Measurements from ENCODE around the gene KRT9. TPM values are rescaled to one million over a fixed set of nuclear protein-coding genes. Genes with fewer than 3 reads are reported as not detected.

The KRT9 gene
- total and polyA plus RNA-seq, 9 of the 15 experiments (the other 6 are each of a cell fraction or from before 2014, with no cell fraction given): 0.03 TPM; not detected in 8

- intact Hi-C loops (cut with micrococcal nuclease) (no loop called here), in situ Hi-C loops (cut with MboI) (no loop called here)
- ATAC-seq (no peak), DNase-seq (ENCODE audit: extremely low read depth in 1 of 4, low spot score in 3 of 4) (no peak), FAIRE-seq (no peak)
- H3K36me3 ChIP-seq (ENCODE audit: control insufficient read depth, insufficient read depth, low read length): no peaks in the 10 kb centered on the region
- H3K9ac ChIP-seq (ENCODE audit: insufficient read depth in 1 of 2, low read depth in 2 of 2, low read length in 2 of 2): peak overlapping the region in 1 of 2 experiments; percentile 77; a peak in 1 of 4 replicates
- no peak overlapping the region for H3K4me3 ChIP-seq
- H4K20me1 ChIP-seq (replicated peaks; ENCODE audit: control insufficient read depth, insufficient read depth, low read length): no peaks in the 10 kb centered on the region
- H3K9me3 ChIP-seq (replicated peaks; ENCODE audit: control insufficient read depth, insufficient read depth, low read depth, low read length): no peaks in the 10 kb centered on the region
- TF ChIP-seq ZNF717 (CRISPR knock-in tag; IDR thresholded peaks at IDR 0.05) (no peak), ZFP36 (IDR thresholded peaks at IDR 0.05; ENCODE audit: low read depth, low read length, partially characterized antibody) (peak; percentile 79)
- H3K4me1 ChIP-seq (replicated peaks in 1 of 2; ENCODE audit: control insufficient read depth in 2 of 2, insufficient read depth in 2 of 2, low read length in 2 of 2): peaks cover 22 to 23% of the 10 kb centered on the region in 2 experiments
- H3K27ac ChIP-seq (ENCODE audit: extremely low read depth, low read depth, low read length): no peak overlapping the region
- H2AFZ ChIP-seq (ENCODE audit: low read depth, low read length): peak overlapping the region; percentile 77; the same call in 1 of the 2 replicates
- 71% methylated on average over 7 of the region's 7 CpGs for WGBS (ENCODE audit: insufficient coverage, low coverage, missing lambda C conversion rate)
- ChIA-PET POLR2A (interaction anchor here (0.5 to 1.6 kb wide), 3 partner anchors 9 to 167 kb away, joined by 4 to 6 read pairs (median 5); partner anchors contain the start of genes KRT19 and KRT33B), CTCF (ENCODE audit: low intra/inter-chr PET ratio) (no interaction called here)
- BruUV-seq (replicated peaks): no TSS peak
- no peaks in the 10 kb centered on the region for H3K79me2 ChIP-seq (ENCODE audit: control insufficient read depth, insufficient read depth, low read length)
- H3K27me3 ChIP-seq (ENCODE audit: control insufficient read depth in 2 of 2, insufficient read depth in 2 of 2, low read length in 2 of 2): no peaks in the 10 kb centered on the region
- H3K9me1 ChIP-seq (ENCODE audit: control insufficient read depth, insufficient read depth, low read length): no peaks in the 10 kb centered on the region
- peak overlapping the region; percentile 13; the same call in 1 of the 2 replicates for H3K4me2 ChIP-seq (ENCODE audit: insufficient read depth, low read length)
These were observed 34.9 kb downstream of the KRT9 start for GRCh38 chr17:41536741-41537613.

DNA sequence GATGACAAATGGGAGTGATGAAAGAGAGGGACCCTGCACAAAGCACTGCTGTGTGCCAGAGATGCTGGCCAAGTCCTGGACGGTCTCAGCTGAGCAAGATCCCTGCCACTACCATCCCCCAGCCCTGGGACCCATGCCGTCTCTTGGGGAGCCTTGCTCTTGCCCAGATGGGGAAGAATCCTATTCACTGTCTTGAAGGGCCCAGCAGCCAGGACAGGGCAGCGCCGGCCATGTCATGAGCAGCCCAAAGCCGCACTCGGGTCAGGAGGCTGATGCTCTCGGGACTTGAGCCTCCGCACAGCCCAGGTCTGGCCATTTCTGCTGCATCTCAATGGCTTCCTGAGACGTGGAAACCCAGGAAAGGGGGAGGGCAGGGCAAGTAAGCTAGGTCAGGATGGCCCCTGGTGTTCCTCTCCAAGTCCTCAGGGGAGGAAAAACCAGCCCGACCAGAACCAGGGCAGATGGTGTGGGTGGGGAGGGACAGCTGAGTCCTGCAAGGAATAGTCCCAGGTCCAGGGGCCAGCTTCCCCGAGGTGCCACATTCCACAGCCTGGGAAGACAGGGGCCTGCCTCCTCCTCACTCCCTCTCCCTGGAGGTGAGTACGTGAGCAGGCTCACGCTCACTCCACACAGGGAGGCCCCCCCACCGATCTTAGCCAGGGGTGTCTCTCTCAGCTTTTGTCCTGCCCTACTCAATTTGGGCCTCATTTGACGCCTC lies 35.9 kb downstream of the KRT9 start:
- Histone ChIP-seq H3K4me2 (ENCODE audit: insufficient read depth, low read length) (no peak overlapping the region), H4K20me1 (replicated peaks; ENCODE audit: control insufficient read depth, insufficient read depth, low read length) (no peaks in the 10 kb centered on the region), H3K9me1 (ENCODE audit: control insufficient read depth, insufficient read depth, low read length) (no peaks in the 10 kb centered on the region), H3K79me2 (ENCODE audit: control insufficient read depth, insufficient read depth, low read length) (no peaks in the 10 kb centered on the region), H3K27ac (ENCODE audit: extremely low read depth, low read depth, low read length) (no peak overlapping the region), H3K9ac (ENCODE audit: insufficient read depth in 1 of 2, low read depth in 2 of 2, low read length in 2 of 2) (no peak overlapping the region), H3K4me3 (no peak overlapping the region), H2AFZ (ENCODE audit: low read depth, low read length) (peak overlapping the region; percentile 10; the same call in 1 of the 2 replicates), H3K9me3 (replicated peaks; ENCODE audit: control insufficient read depth, insufficient read depth, low read depth, low read length) (no peaks in the 10 kb centered on the region), H3K36me3 (ENCODE audit: control insufficient read depth, insufficient read depth, low read length) (no peaks in the 10 kb centered on the region), H3K27me3 (ENCODE audit: control insufficient read depth in 2 of 2, insufficient read depth in 2 of 2, low read length in 2 of 2) (no peaks in the 10 kb centered on the region), H3K4me1 (replicated peaks in 1 of 2; ENCODE audit: control insufficient read depth in 2 of 2, insufficient read depth in 2 of 2, low read length in 2 of 2) (peaks cover 21 to 27% of the 10 kb centered on the region in 2 experiments)
- BruUV-seq (replicated peaks): no TSS peak
- FAIRE-seq (no peak), DNase-seq (ENCODE audit: extremely low read depth in 1 of 4, low spot score in 3 of 4) (no peak), ATAC-seq (no peak)
- intact Hi-C loops (cut with micrococcal nuclease): no loop called here
- CTCF ChIA-PET (ENCODE audit: low intra/inter-chr PET ratio): no interaction called here
- POLR2A ChIA-PET: interaction anchor here (0.5 to 1.5 kb wide), 2 partner anchors 143 to 166 kb away, joined by 3 to 4 read pairs; partner anchors contain the start of gene KRT33B
- in situ Hi-C loops (cut with MboI): no loop called here
- 58% methylated on average over 13 of the region's 15 CpGs for WGBS (ENCODE audit: insufficient coverage, low coverage, missing lambda C conversion rate)
- TF ChIP-seq TEAD1 (CRISPR knock-in tag; IDR thresholded peaks at IDR 0.05) (no peak), MYBL2 (IDR thresholded peaks at IDR 0.05; ENCODE audit: low read depth) (no peak), MYBL2 (CRISPR knock-in tag; IDR thresholded peaks at IDR 0.05; ENCODE audit: borderline replicate concordance) (no peak), BCOR (IDR thresholded peaks at IDR 0.05) (no peak), ZNF146 (CRISPR knock-in tag; IDR thresholded peaks at IDR 0.05; ENCODE audit: unreplicated experiment) (no peak), ZNF668 (CRISPR knock-in tag; IDR thresholded peaks at IDR 0.05) (no peak), RBM34 (IDR thresholded peaks at IDR 0.05; ENCODE audit: borderline replicate concordance, insufficient read depth, low read length) (no peak), CSDE1 (IDR thresholded peaks at IDR 0.05) (no peak), ZNF444 (CRISPR knock-in tag; IDR thresholded peaks at IDR 0.05) (no peak), SMC3 (conservative IDR thresholded peaks at IDR 0.05; ENCODE audit: insufficient read depth, low read depth, low read length) (no peak)
- TF ChIP-seq, protein P1, sequence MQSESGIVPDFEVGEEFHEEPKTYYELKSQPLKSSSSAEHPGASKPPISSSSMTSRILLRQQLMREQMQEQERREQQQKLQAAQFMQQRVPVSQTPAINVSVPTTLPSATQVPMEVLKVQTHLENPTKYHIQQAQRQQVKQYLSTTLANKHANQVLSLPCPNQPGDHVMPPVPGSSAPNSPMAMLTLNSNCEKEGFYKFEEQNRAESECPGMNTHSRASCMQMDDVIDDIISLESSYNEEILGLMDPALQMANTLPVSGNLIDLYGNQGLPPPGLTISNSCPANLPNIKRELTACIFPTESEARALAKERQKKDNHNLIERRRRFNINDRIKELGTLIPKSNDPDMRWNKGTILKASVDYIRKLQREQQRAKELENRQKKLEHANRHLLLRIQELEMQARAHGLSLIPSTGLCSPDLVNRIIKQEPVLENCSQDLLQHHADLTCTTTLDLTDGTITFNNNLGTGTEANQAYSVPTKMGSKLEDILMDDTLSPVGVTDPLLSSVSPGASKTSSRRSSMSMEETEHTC (IDR thresholded peaks at IDR 0.05): no peak
